Uterus (tissue), 2 donors: ENCODE results near the gene CTIF.

Source experiments
- CTCF ChIP-seq, 4 experiments: fragments of 200-600 bp in 2 of 4; fragments of 450-650 bp in 2 of 4; sonication (generic) in 2 of 4; IDR thresholded peaks; one replicate each; pipeline ENCODE4 v1.5.1; 2016 to 2019; ENCODE audit warnings: antibody characterized with exemption in 4 of 4, mild to moderate bottlenecking in 2 of 4, moderate library complexity in 1 of 4
- POLR2A ChIP-seq, 2 donors: fragments of 450-650 bp; IDR thresholded peaks; one replicate each; pipeline ENCODE4 v1.6.1; 2016; ENCODE audit warnings: antibody characterized with exemption in 2 of 2, mild to moderate bottlenecking in 1 of 2, moderate library complexity in 1 of 2

GRCh38 chr18:48775372-48776155 lies 236.7 kb downstream of the CTIF start:
- no peak for TF ChIP-seq CTCF (IDR thresholded peaks at IDR 0.05)
- no peak for TF ChIP-seq POLR2A (IDR thresholded peaks at IDR 0.05)
